ENCODE data around the gene P2RX5. TPM values are rescaled to one million over a fixed set of nuclear protein-coding genes. Genes with fewer than 3 reads are reported as not detected.
A peak's percentile ranks its signal among the peaks of the same experiment; 100 is the strongest.

Gene P2RX5
- total and polyA plus RNA-seq, 10 of the 15 experiments (the other 5 are each of a cell fraction or from before 2014, with no cell fraction given), result 6.9 to 28.8 (median 19.5) TPM

GRCh38 chr17:3693829-3694231 lies 2.1 kb downstream of the P2RX5 start (continued):
- TF ChIP-seq CTCF (IDR thresholded peaks at IDR 0.05 in 2 of 3, conservative IDR thresholded peaks at IDR 0.05 in 1 of 3; ENCODE audit: control insufficient read depth in 2 of 3, extremely low read depth in 1 of 3, insufficient read depth in 1 of 3, low read depth in 3 of 3, low read length in 3 of 3) (no peak), RELA (IDR thresholded peaks at IDR 0.05; ENCODE audit: borderline replicate concordance, partially characterized antibody) (peak; percentile 81), ATF7 (IDR thresholded peaks at IDR 0.05; ENCODE audit: low read depth) (peak; percentile 74), EP300 (IDR thresholded peaks at IDR 0.05; ENCODE audit: borderline replicate concordance in 1 of 2, control insufficient read depth in 1 of 2, low read depth in 2 of 2, low read length in 2 of 2) (peak in 1 of 2 experiments; percentile 72; a peak in 2 of 4 replicates), STAT3 (IDR thresholded peaks at IDR 0.05; ENCODE audit: low read depth, low read length) (no peak), CHD2 (IDR thresholded peaks at IDR 0.05; ENCODE audit: borderline replicate concordance, low read depth, low read length) (0 out of 2 replicates have a peak, but pooled peaks have one; percentile 25), RELB (IDR thresholded peaks at IDR 0.05; ENCODE audit: low read depth) (peak; percentile 79), PBX3 (IDR thresholded peaks at IDR 0.05; ENCODE audit: insufficient replicate concordance, low read depth, low read length) (peak; percentile 59), MEF2A (IDR thresholded peaks at IDR 0.05; ENCODE audit: insufficient read depth, low read depth, low read length) (peak; percentile 58; the same call in 1 of the 2 replicates), PAX5 (IDR thresholded peaks at IDR 0.05; ENCODE audit: borderline replicate concordance, low read depth, low read length) (peak; percentile 97), CHD1 (IDR thresholded peaks at IDR 0.05; ENCODE audit: low read depth, low read length) (no peak), ZZZ3 (IDR thresholded peaks at IDR 0.05; ENCODE audit: control insufficient read depth, insufficient read length, low read depth) (no peak), ZNF384 (IDR thresholded peaks at IDR 0.05; ENCODE audit: borderline replicate concordance, low read depth, low read length) (peak; percentile 61; the same call in 1 of the 2 replicates), LARP7 (IDR thresholded peaks at IDR 0.05) (no peak), SREBF1 (IDR thresholded peaks at IDR 0.05; ENCODE audit: low read length) (no peak), BMI1 (IDR thresholded peaks at IDR 0.05; ENCODE audit: borderline replicate concordance) (0 out of 2 replicates have a peak, but pooled peaks have one; percentile 8), BCL11A (IDR thresholded peaks at IDR 0.05; ENCODE audit: low read depth, low read length) (peak; percentile 90), IKZF1 (conservative IDR thresholded peaks at IDR 0.05) (peak; percentile 94), TAF1 (IDR thresholded peaks at IDR 0.05; ENCODE audit: borderline replicate concordance, low read depth, low read length) (no peak), ZNF207 (IDR thresholded peaks at IDR 0.05; ENCODE audit: borderline replicate concordance) (0 out of 2 replicates have a peak, but pooled peaks have one; percentile 39)
